ENCODE measurements around the gene SLC39A7.

SLC39A7 gene

DNA sequence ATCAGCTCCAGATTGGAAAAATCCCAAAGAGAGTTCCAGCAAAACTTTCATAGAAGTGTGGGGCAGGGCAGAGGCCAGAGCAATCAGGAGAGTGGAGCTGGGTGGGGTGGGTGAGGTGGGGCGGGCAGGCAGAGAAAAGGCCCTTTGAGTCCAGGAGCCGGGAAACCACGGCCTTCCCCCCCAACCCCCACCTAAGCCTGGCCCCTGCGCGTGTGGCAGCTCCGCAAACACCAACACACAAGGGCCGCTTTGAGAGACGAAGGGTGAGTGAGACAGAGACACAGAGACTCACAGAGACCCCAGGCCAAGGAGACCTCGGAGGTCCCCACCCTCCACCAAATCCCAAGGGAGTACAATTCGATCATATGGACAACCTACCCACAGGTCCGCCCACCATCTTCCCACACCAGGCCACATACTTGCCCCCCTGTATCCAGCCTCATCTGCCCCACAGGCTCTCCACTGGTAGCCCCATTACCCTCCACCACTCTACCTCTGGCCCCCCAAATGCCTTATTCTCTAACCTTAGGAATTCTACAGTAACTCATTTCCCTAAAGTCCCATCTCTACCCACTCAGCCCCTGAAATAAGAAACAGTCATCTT lies 10.1 kb upstream of the SLC39A7 start:
- DNase-seq = no peak

DNA sequence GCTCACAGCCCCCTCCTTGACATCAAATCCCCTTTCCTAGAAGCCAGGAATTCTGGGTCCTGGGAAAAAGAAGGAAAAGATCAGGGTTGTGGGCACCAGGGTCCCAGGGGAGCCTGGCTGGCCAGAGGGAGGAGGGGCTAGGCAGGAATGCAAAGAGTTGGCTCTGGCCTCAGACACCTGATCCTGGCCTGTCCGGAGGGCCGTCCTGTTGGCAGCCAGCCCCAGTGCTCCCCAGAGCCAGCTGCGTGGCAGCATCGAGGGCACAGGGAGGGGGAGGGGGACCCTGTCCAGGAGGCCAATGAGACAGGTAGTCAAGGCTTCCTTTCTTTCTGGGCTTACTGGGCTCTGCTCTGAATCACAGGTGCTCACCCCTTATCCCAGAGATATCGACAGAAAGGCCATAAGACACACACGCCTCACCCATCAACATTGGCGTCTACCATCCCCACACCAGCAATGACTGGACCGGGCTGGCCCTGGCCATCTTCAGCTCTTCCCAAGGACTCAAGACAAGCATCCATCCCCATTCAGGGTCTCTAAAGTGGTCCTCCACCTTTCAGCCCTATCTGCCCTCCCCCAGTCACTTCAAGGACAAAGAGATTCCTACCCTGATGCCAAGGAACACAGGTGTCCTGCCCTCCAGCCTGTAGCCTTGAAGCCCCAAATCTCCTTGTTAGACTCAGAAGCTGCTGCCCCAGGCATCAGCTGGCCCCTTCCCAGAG lies 9.1 kb upstream of the SLC39A7 start:
- no peak for DNase-seq

DNA sequence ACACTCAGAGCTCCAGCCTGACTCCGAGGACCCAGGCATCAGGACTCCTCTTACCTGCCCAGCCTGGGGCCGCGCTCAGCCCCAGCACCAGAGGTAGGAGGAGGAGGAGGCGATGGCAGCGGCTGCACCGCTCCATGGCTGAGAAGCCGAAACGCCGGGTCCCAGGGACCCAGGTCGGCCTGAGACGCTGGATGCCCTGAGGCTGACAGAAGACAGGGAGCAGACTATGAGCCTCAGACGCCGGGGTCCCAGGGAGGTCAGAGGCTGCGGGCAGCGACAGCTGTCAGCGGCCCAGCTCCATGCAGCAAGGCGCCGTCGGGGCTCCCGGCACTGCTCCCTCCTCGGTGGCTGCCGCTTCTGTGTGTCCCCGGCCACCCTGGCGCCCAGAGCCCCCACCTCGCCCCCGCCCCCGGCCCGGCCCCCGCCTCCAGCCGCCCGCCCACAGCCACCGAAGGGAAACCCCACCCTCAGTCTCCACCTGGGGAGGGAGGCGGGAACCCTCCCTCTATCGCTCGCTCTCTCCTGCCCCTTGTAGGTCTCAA lies 8.5 kb upstream of the SLC39A7 start, which contains the start of gene COL11A2:
TSS of gene COL11A2 (minus strand) at position 363 of the 542 bp plus-strand sequence. CDS start at position 136, 227 bp downstream.
- no peak for DNase-seq

DNA sequence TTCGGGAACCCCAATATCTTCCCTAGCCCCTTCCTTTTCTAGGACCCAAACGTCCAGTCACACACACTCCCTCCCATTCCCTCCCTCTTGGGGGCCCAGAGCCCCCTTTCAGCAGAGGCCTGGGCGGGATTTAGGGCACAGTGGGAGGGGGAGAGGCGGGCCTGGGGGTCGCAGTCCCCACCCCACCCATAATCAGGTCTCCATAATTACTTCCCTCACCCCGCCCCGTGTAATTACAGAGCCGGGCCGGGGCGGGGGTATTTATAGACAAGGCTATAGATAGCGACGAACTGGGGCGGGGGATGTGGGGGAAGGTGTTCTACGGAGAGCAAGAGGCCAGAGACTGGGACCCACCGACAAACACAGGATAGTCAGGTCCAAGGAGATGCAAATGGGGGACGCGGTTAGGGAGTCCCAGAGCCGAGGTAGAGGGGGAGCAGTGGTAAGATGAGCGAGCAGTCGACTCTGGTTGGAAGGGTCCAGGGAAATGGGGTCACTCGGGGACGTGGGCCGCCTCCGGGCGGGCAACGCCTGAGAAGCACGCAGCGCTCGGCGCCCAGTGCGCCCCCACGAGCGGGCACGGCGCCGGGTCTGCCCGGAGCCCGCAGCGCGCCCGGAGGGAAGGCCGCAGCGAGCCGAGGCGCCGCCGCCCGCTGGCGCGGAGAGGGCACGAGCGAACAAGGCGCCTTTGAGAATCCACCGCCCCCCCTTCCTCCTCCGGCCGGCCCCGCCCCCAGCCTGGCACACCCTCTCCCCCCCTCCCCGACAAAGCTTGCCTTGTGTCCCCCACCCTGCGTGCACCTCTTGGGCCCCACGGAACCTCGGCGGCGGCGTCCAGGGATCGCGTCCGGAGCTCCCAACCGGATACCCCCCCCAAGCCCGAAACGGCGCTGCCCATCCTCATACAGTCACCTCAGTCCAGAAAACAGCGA lies 7.7 kb upstream of the SLC39A7 start:
- no peak for DNase-seq

DNA sequence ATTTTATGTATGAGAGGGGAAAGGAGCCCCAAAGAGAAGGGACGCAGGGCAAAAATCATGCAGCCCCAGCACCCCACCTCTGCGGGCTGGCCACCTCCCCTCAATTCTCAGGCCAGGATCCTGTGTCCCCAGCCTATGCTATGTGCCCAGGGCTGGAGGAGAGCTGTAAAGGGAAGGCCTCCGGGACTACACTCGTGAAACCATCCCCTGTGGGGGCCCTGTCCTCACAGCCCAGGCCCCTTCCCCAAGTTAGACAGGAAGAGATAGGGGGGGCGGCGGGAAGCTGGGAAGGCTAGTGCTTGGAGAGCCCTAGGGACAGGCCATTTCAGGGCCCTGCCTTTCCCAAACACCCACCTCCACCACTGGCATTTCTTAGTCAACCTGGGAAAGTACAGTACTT lies 7.0 kb upstream of the SLC39A7 start:
- DNase-seq = no peak

DNA sequence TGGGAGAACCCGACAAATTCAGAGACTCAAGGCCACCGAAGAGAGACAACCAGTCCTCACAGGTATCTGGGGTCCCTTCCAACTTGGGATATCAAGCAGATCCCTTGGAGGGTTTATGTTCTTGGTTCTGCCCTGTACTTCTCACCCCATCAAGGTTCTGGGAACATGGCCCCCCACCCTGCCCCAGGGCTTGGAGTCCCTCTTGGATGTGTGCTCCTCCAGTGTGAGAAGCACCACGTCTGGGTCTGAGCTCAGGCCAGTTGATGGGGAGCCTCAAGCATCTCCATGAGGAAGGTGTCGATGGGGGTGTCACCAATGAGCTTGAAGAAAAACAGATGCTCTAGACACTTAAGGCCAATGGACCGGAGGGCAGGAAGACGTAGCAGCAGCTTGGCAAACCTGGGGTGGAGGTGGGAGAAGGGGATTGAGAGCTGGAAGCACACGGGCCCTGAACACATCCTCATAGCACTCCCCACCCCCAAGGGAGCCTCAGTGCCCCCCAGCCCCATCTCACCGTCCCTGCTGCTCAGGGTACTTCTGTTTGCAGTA lies 6.2 kb upstream of the SLC39A7 start:
- DNase-seq = no peak

DNA sequence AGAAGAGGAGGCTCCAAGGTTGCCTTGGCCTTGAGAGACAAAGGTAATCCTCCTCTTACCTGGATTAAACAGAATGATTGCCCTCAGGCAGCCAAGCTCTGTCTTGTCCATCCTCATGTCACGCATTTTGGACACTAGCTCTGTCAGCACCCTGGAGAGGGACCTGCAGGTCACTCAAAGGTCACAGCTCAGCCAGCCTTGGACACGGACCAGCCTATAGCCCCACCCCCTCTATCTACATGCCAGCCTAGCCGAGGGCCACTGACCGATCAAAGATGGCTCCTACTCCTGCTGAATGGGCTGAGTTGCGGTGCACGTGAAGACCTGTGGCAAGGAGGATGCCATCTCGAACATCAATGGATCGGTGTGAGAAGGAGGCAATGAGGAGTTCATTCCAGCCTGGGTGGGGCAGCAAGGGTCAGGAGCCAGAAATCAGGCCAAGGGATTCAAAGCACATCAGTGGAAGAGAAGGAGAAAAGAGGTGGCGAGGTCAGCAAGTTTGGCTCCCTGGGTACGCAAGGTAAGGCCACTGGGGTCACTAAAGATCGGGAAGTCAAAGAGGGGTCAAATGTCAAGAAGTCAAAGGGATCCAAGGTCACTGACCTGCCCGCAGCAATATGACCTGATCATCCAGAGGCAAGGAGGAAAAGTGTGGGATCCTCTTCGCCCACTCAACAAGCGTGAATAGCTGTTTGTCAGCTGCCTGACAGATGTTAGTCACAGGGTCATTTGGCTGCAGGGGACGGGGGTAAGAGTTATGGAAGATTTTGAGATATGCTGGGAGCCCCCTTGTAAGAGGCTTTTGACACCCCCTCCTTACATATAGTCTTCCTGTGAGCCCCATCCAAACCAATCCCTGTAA lies 5.1 kb upstream of the SLC39A7 start:
- no peak for DNase-seq

DNA sequence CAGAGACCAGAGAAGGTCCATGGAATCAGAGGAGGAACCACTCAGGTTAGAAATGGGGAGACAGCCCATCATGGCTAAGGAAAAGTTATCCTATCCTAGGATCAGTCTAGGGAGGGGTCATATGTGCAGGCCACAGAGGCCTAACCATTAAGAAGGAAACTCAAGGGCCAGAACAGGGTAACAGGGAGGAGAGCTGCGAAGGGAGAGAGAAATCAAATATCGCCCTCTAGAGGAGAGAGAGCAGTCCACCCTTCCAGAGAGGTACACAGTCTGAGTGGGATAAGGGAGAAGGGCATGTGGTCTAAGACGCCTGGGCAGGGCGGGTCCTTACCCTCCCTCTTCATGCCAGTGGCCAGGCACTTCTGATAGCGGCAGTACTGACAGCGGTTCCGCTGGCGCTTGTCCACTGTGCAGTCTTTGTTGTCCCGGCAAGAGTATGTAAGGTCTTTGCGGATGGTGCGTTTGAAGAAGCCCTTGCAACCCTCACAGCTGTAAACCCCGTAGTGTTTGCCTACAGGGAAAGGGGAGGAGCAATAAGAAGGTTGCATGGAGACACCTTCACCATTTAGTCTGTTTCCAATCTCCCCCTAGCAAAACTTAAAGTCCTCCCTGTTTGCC lies 3.1 kb upstream of the SLC39A7 start:
- DNase-seq = no peak

DNA sequence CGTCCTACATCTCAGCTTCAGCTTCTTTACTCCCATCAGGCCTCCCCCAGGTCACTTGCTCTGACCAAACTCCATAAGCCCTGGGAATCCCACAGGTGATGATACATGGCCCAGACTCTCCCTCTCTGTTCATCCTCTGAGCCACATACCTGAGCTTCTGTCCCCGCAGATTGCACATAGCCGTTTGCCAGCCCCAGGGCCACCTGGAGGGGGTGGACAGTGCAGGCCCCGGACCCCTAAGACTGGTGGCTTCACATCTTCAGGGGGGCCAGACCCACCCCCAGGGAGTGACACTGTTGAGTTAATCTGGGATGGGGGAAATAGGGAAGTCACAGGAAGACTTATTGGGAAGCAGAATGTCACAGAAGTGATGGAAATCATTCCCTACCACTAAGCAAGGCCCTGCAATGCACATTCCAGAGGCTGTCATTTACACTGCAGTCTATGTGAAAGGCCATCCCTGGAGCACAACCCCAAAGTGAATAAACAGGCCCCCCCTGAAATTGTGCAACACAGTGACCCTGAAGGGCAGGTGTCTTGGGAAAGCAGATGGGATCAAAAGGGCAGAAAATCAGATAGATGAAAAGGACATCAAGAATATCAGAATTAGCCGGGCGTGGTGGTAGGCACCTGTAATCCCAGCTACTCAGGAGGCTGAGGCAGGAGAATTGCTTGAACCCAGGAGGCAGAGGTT lies 2.4 kb upstream of the SLC39A7 start:
- no peak for DNase-seq

DNA sequence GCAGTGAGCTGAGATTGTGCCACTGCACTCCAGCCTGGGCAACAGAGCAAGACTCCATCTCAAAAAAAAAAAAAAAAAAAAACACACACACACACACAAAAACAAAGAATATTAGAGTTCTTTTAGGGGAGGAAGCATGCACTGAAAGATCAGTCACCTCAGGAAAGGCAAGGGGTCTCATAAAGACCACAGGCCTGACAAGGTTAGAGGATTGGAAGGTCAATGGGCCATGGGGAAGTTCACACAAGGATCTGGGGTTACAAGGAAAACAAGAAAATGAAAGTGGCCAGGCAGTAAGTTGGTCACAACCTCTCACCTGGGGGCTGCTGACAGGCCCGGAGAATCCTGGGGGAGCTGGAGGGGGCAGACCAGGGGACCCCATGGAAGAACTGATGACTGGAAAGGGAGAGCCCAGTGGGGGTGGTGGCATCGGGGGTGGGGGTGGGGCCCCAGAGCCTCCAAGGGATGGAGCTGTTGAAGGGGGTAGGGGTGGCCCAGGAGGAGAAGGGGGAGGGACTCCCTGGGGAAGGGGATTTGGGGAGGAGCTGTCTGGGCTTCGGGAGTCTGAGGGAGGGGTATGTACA lies 1.7 kb upstream of the SLC39A7 start:
- no peak for DNase-seq

DNA sequence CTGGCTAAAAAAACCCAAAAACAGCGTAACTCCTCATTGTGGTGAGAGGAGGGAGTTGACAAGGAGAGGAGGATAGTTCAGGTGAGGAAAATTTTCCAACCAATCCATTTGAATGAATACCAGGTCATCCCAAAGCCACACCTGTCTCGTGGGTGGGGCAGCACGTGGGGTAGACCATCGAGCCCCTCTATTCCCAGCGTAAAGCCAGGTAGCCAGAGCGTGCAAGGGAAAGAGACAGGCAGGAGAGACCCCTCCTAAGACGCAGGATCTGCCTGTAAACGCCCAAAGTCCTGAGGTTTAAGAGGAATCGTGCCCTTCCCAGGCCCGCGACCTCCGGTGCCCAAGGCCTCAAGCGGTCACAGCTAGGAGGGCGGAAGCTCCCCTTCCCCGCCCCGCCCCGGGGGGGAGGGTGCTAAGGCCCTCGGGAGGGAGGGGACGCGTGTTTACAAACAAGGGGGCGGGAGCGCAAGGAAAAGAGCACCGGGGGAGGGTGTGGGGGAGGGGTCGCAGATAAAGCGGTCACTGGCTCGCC lies 914 bp upstream of the SLC39A7 start:
- DNase-seq = peak; percentile 61

DNA sequence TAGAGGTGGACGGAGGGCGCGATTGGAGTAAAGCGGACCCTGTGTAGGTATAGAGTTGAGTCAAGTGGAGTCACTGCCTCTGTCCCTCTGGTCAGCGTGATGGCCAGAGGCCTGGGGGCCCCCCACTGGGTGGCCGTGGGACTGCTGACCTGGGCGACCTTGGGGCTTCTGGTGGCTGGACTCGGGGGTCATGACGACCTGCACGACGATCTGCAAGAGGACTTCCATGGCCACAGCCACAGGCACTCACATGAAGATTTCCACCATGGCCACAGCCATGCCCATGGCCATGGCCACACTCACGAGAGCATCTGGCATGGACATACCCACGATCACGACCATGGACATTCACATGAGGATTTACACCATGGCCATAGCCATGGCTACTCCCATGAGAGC lies 479 bp downstream of the SLC39A7 start:
- no peak for DNase-seq

DNA sequence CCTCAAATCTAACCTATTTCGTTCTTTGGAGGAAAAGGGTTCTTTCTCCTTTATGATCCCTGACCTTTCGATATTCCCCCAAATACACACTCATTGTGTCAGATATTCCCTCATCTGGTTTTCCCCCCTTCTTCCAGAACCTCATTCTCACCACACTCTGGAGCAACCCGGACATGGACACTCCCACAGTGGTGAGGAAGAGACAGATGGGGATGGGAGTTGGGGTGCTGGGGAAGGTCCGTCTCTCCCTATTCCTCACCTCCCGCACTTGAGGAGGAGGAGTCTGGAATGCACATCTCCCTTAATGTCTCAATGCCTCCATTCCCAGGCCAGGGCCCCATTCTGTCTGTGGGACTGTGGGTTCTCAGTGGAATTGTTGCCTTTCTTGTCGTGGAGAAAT lies 1.3 kb downstream of the SLC39A7 start:
- DNase-seq = no peak

DNA sequence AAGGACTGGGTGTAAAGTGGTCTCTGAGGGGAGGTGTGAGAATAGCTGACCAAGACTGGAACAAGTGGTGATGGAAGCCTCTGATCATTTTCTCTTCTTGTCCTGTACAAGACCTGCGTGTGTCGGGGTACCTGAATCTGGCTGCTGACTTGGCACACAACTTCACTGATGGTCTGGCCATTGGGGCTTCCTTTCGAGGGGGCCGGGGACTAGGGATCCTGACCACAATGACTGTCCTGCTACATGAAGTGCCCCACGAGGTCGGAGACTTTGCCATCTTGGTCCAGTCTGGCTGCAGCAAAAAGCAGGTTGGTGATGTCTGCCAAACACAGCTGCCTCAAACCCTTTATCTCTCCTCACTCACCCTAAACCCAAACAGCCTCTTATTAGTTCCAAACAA lies 2.1 kb downstream of the SLC39A7 start:
- DNase-seq = no peak

DNA sequence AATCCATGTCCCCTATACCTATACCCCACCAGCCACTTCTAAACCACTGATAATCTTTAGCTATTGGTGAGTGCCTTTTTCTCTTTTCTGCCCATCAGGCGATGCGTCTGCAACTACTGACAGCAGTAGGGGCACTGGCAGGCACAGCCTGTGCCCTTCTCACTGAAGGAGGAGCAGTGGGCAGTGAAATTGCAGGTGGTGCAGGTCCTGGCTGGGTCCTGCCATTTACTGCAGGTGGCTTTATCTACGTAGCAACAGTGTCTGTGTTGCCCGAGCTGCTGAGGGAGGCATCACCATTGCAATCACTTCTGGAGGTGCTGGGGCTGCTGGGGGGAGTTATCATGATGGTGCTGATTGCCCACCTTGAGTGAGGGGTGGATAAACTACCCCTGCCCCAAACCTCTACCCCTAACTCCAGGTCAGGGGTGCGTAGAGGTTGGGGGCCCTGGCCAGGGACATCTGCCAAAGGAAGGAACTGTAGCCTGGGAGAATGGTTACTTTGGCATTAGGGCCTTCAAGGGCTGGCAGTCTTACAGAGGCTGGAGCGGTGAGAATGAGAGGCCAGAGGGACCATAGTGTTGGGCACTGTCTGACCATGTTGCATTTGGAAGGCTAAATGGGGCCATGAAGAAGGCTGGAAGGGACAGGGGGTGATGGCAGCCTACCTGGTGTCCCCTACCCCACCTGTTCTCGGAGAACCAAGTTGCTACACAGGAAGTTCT lies 2.9 kb downstream of the SLC39A7 start:
- DNase-seq = no peak

DNA sequence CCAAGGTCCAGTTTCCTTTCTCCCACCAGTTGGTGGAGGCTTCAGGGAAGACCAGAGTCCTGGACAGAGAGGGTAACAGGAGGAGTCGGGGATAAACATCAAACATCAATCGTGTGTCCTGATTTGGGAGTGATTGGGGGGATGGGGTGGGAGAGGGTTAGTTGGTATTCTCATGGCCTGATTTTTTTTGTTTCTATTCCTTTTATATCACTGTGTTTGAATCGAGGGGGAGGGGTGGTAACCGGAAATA lies 3.4 kb downstream of the SLC39A7 start:
- DNase-seq = no peak

DNA sequence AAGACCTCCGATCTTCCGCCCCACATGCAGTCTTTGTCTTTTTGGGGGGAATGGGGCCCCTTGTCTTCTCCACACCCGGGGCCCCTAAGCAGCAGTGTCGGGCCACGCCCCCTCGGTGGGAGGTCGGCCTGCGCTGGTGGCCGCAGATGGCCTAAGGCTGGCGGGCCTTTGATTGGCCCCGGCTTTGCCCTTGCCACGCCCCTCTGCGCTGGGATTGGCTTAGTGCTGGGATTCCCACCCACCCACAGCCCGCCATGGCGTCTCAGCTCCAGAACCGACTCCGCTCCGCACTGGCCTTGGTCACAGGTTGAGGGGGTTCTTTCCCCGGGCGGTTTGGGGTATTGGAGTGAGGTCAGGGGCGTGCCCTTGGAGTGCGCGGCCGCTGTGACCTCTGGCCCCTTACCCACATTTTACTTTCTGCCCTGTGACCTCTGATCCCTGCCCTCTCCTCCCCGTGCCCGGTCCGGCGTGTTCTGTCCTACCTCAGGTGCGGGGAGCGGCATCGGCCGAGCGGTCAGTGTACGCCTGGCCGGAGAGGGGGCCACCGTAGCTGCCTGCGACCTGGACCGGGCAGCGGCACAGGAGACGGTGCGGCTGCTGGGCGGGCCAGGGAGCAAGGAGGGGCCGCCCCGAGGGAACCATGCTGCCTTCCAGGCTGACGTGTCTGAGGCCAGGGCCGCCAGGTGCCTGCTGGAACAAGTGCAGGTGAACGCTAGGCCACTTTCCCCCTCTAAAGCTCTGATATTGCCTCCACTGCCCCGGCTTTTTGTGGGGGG lies 3.9 kb downstream of the SLC39A7 start, which contains the start of gene HSD17B8:
TSS of gene HSD17B8 (plus strand) at position 241 of the 776 bp plus-strand sequence. CDS start at position 255, 14 bp downstream.
- DNase-seq = peak; percentile 92

DNA sequence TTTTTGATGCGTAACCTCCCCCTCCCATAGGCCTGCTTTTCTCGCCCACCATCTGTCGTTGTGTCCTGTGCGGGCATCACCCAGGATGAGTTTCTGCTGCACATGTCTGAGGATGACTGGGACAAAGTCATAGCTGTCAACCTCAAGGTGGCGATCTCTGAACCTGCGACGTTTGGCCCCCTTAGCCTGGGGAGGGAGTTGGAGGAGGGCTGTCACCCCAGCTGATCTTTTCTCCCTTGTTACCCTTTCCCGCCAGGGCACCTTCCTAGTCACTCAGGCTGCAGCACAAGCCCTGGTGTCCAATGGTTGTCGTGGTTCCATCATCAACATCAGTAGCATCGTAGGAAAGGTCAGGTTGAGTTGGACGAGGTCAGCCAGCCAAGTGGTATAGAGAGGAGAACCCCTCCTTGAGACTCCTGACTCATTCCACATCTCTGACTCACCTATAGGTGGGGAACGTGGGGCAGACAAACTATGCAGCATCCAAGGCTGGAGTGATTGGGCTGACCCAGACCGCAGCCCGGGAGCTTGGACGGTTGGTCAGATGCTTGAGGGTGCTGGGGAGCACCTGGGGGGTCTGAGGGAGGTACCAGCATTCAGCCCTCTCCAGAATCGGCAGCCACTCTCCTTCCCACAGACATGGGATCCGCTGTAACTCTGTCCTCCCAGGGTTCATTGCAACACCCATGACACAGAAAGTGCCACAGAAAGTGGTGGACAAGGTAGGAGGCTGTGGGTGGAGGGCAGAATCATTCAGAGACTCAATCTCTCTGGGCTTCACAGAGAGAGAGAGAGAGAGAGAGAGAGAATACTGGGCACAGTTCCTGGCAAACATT lies 4.7 kb downstream of the SLC39A7 start:
- no peak for DNase-seq

Measured in COR-L47 (cell line).